Skeletal muscle satellite cell (primary cell): ENCODE results near the gene TIA1. TPM values are rescaled to one million over a fixed set of nuclear protein-coding genes. Genes with fewer than 3 reads are reported as not detected.
A peak's percentile ranks its signal among the peaks of the same experiment; 100 is the strongest.
"Not testable (repeated sequence)": the region's sequence is repeated elsewhere in the genome, so short reads cannot be mapped to it uniquely, and the experiment has no call there.

Experiments
- H3K27me3 ChIP-seq: 2 replicates; pipeline ENCODE4 v1.7.0; 2013; ENCODE audit warnings: low read length; ENCODE audit not compliant: control insufficient read depth, insufficient read depth
- H3K36me3 ChIP-seq: 2 replicates; pipeline ENCODE4 v1.7.0; 2013; ENCODE audit warnings: mild to moderate bottlenecking, control low read depth, low read length; ENCODE audit not compliant: insufficient read depth
- H3K4me1 ChIP-seq: 2 replicates; pipeline ENCODE4 v1.7.0; 2013; ENCODE audit warnings: low read length; ENCODE audit not compliant: control insufficient read depth, insufficient read depth
- H3K4me2 ChIP-seq: 2 replicates; pipeline ENCODE4 v1.7.0; 2013; ENCODE audit warnings: mild to moderate bottlenecking, low read length
- H3K4me3 ChIP-seq: 2 replicates; pipeline ENCODE4 v1.7.0; 2013; ENCODE audit warnings: low read length
- H3K9ac ChIP-seq: 2 replicates; pipeline ENCODE4 v1.7.0; 2013; ENCODE audit warnings: mild to moderate bottlenecking, low read depth, low read length, moderate library complexity
- H3K9me3 ChIP-seq: replicated peaks from 2 replicates; pipeline ENCODE4 v1.7.0; 2013; ENCODE audit warnings: mild to moderate bottlenecking, control low read depth, low read length
- small RNA-seq: library from RNA; depleted of rRNA; stranded (forward); fragments of <200 nt; gene quantifications from one replicate; pipeline ENCODE3, GENCODE V24; 2012

The TIA1 gene

DNA sequence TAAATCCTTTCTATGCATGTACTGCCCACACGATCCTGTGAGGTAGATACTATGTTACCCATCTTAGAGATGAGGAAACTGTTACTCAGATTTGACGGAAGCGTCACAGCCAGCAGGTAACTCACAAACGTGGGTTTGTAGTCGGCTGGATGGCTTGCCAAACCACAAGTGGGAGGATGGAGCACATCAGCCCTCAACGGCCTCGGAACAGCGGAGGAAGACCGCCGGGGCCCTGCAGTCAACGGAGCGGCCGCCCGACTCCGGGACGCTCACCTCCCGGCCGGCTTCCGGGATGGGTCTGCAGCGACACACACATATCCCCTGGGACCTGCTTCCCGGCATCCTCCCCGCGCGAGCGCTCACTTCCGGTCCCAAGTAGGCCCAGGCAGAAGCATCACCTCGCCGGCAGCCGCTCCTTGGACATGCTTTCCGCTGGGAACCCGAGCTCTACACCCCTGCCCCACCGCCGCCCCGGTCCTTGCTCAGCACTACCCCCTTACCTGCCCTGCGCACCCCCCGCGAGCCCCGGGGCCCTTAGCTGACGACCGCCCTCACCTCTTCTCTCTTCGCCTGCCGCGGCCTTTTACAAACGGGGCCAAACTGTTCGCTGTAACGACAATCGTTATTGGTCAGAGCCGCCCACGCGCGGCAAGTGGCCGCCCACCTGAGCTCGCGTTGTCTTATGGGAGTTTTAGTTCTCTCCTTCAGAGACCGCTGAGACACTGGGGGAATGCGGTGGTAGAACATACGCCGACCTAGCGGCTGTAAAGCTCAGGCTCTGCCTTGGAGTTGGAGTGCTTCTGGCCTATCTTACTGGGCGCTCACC lies 57.8 kb downstream of the TIA1 start, which contains the start of gene C2orf42:
TSS of gene C2orf42 (minus strand) at position 602 of the 826 bp plus-strand sequence. CDS start 9,034 bp downstream, outside the sequence.
- H3K4me3 ChIP-seq = peak within 1 kb of the TSS; percentile 90
- H3K9ac ChIP-seq = peak within 1 kb of the TSS; percentile 93
- no peaks in the 10 kb centered on the region for H3K36me3 ChIP-seq
- H3K4me2 ChIP-seq = peak within 1 kb of the TSS; percentile 80
- H3K27me3 ChIP-seq = no peaks in the 10 kb centered on the region
- peaks cover 2% of the 10 kb centered on the region for H3K4me1 ChIP-seq
- no peaks in the 10 kb centered on the region for H3K9me3 ChIP-seq

DNA sequence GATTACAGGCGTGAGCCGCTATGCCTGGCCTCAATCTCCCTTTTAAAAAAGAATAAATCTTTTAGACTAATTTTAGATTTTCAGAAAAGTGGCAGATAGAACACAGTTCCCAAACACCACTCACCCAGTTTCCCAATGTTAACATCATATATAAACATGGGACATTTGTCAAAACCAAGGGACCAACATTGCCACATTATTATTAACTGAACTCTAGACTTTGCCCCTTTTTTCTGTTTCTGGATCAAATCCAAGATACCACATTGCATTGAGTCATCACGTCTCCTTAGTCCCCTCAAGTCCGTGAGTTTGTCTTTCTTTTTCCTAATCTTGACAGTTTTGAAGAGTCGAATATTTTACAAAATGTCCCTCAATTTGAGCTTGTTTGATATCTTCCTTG lies 60.0 kb downstream of the TIA1 start:
- no peak overlapping the region for H3K4me3 ChIP-seq

DNA sequence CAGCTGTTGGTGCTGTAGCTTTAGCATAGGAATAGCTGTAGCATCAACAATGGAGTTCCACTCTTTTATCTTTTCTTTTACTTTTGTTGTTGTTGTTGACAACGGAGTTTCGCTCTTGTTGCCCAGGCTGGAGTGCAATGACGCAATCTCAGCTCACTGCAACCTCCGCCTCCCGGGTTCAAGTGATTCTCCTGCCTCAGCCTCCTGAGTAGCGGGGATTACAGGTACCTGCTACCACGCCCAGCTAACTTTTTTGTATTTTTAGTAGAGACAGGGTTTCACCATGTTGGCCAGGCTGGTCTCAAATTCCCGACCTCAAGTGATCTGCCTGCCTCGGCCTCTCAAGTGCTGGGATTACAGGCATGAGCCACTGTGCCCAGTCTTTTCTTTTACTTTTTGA lies 61.3 kb downstream of the TIA1 start:
- H3K4me1 ChIP-seq, H3K36me3 ChIP-seq, H3K4me3 ChIP-seq, H3K4me2 ChIP-seq, H3K27me3 ChIP-seq, H3K9me3 ChIP-seq, H3K9ac ChIP-seq: not testable (repeated sequence)

More for the DNA sequence above, 60.0 kb downstream of the TIA1 start:
- Histone ChIP-seq H3K36me3 (no peaks in the 10 kb centered on the region), H3K4me1 (peaks cover 2% of the 10 kb centered on the region), H3K9ac (no peak overlapping the region), H3K4me2 (no peak overlapping the region), H3K27me3 (no peaks in the 10 kb centered on the region), H3K9me3 (no peaks in the 10 kb centered on the region)

DNA sequence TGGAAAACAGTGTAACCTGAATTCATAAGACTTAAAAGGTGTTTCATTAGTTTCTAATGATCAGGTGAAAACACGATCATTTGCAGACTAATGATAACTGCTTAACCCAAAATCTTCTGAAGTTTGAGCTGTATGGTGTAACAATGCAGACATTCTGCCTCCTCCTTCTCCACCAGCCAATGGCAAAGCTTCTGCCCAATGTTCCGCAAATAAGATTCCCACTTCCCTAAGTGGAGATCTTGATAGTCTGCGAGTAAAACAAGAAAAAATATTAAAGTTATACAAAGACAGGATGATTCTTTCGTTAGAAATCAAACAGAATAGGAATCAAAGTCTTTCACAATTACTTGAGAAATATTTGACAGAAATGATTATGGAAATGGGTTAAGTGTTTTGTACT lies 65.7 kb downstream of the TIA1 start:
- no peak overlapping the region for H3K4me3 ChIP-seq
- no peak overlapping the region for H3K4me2 ChIP-seq
- H3K4me1 ChIP-seq = no peaks in the 10 kb centered on the region
- H3K9ac ChIP-seq = no peak overlapping the region
- H3K36me3 ChIP-seq = peaks cover 9% of the 10 kb centered on the region
- no peaks in the 10 kb centered on the region for H3K27me3 ChIP-seq
- no peaks in the 10 kb centered on the region for H3K9me3 ChIP-seq

DNA sequence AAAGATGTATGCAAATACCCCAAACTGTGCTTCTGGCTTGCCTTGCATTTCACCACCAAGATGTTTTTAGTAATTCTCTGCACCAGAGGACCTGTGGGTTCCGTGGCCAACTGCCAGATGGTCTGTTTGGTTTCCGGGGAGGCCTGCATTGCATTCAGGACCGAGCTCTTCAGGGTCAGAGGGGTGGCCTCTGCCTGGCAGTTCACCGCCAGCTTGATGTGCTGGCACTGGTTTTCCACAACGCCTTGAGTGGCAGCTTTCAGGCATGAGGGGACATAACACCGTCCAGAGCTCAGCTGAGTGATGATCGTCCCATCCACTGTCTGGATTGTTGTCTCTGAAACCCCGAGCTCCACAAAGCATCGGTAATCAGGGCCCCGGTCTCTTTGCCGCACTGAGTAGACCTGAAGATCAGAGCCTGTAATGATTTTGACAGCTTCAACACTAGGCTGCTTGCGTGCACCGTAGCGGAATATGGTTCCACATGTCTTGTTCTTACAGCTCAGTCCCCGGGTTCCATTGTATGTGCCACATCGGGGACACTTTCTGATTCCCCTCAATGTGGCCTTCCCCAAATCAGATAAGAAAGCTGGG lies 67.0 kb downstream of the TIA1 start:
- Histone ChIP-seq H3K36me3 (peaks cover 13% of the 10 kb centered on the region), H3K27me3 (no peaks in the 10 kb centered on the region), H3K9me3 (no peaks in the 10 kb centered on the region), H3K4me3 (no peak overlapping the region), H3K9ac (no peak overlapping the region), H3K4me1 (no peaks in the 10 kb centered on the region), H3K4me2 (no peak overlapping the region)

DNA sequence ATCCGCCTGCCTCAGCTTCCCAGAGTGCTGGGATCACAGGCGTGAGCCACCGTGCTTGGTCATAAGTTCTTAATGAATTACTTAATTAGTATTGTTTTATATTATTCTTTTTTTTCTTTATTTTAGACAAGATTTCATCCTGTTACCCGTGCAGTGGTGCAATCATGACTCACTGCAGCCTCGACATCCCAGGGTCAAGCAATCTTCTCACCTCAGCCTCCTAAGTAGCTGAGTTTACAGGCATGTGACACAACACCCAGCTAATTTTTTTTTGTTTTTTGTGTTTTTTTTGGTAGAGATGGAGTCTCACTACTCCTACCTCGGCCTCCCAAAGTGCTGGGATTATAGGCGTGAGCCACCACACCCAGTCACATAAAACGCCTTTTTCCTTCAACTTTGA lies 74.9 kb downstream of the TIA1 start:
- Histone ChIP-seq H3K36me3 (peaks cover 30% of the 10 kb centered on the region), H3K9me3 (no peaks in the 10 kb centered on the region), H3K27me3 (no peaks in the 10 kb centered on the region), H3K9ac (no peak overlapping the region), H3K4me3 (no peak overlapping the region), H3K4me2 (no peak overlapping the region), H3K4me1 (no peaks in the 10 kb centered on the region)

DNA sequence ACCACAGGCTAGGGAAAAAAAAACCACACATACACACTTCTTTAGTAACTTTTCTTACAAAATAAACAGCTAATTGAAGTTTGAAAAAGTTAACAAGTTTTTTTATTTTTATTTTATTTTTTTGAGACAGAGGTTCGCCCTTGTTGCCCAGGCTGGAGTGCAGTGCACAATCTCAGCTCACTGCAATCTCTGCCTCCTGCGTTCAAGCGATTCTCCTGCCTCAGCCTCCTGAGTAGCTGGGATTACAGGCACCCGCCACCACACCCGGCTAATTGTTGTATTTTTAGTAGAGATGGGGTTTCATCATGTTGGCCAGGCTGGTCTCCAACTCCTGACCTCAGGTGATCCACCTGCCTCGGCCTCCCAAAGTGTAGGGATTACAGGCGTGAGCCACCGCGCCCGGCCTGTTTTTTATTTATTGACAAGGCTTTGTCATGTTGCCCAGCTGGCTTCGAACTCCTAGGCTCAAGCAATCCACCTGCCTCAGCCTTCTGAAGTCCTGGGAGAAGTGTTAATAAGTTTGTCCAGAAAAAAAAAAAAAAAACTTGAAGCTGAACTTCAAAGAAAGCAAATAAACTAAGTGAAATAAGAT lies 78.7 kb downstream of the TIA1 start:
- not testable (repeated sequence) for H3K9ac ChIP-seq, H3K4me1 ChIP-seq, H3K9me3 ChIP-seq, H3K4me3 ChIP-seq, H3K4me2 ChIP-seq, H3K27me3 ChIP-seq
- H3K36me3 ChIP-seq = peaks cover 27% of the 10 kb centered on the region

DNA sequence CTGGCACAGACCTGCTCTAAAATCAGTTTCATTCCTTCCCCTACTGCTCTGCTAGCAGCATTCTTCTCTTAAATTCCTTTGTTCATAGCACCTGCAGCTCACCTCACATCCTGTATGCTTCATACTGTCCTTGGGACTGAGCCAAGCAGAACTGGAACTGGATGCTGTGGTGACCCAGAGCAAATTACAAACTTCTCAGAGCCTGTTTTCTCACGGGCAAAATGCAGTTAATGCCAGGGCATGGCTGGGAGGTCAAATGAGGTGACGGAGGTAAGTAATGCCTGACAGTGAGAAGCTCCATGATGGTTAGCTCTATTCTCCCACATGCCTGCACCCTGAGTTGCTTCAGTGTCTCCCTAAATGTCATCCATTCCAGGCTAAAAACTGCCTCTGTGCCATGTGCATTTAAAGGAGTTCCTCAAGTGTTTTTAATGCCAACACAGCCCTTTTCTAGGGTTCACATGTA lies 87.3 kb downstream of the TIA1 start:
- Histone ChIP-seq H3K9me3 (no peaks in the 10 kb centered on the region), H3K9ac (no peak overlapping the region), H3K27me3 (no peaks in the 10 kb centered on the region), H3K4me1 (no peaks in the 10 kb centered on the region), H3K4me3 (no peak overlapping the region), H3K36me3 (peaks cover 20% of the 10 kb centered on the region), H3K4me2 (no peak overlapping the region)

DNA sequence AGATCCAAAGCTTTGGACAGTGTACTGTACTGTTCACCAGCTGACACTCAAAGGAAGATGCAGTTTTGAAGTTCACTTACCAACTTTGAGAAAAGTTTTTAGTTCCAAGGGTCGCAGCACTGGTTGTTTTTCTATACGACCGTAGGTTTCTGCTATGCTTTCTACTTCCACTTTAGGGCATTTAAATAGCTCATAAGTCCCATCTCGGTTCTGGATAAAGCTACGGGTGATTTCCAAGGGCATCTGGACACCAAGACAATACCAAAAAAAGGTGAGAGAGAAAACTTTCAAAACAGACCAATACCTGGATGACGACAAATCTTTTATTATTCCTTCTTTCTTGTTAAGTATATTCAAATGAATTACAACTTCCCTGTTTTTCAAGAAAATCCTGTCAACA lies 87.9 kb downstream of the TIA1 start:
- H3K27me3 ChIP-seq = no peaks in the 10 kb centered on the region
- no peak overlapping the region for H3K4me3 ChIP-seq
- H3K4me1 ChIP-seq = no peaks in the 10 kb centered on the region
- H3K36me3 ChIP-seq = peaks cover 19% of the 10 kb centered on the region
- no peak overlapping the region for H3K4me2 ChIP-seq
- H3K9ac ChIP-seq = no peak overlapping the region
- no peaks in the 10 kb centered on the region for H3K9me3 ChIP-seq

Small RNA genes within 50 kb of the gene (small RNA-seq; reads per million reads assigned to genes)
- gene AC016700.2 (not detected), gene MIR1285-2 (not detected)
